ENCODE data around the gene MED27.

The MED27 gene

DNA sequence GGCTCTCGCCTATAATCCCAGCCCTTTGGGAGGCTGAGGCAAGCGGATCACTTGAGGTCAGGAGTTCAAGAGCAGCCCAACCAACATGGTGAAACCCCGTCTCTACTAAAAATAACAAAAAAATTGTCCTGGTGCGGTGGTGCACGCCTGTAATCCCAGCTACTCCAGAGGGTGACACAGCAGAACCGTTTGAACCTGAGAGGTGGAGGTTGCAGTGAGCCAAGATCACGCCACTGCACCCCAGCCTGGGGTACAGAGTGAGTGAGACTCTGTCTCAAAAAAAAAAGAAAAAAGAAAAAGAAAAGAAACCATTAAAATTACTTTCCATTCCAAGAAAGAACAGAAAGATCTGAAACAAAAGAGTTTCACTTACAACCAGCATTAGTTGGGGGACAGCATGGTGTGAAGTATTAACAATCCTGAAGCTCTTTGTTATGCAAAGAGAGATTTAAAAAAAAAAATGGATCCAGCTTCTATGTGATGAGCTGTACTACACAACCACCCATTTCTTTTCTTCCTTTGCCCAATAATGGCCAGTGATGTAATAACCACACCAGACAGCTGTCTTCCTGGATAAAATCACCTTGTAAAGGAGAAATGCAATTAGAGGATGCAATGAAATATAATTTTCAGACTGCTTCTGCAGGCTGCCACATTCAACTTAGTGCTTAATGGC is 76.9 kb downstream of the MED27 start:
- DNase-seq (ENCODE audit: low read depth in 2 of 2, low spot score in 1 of 2) = no peak

DNA sequence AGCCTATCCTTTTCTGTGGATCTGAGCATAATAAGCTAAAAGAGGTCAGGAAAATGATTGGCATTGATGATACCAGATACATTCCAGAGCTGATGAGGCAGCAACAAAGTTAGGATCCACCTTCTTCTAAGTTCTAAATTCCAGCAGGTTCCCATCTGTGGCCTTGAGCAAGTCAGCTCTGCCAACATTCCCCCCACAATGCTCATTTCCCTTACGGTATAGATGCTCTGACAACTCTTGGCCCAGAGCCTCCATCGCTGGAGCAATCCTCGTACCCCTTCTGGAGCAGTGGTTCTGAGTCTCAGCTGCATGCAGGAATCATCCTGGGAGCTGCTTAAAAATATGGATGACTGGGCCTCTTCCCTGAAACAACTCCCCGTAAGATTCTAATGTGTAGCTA is 78.1 kb downstream of the MED27 start:
- no peak for DNase-seq (ENCODE audit: low read depth in 2 of 2, low spot score in 1 of 2)

DNA sequence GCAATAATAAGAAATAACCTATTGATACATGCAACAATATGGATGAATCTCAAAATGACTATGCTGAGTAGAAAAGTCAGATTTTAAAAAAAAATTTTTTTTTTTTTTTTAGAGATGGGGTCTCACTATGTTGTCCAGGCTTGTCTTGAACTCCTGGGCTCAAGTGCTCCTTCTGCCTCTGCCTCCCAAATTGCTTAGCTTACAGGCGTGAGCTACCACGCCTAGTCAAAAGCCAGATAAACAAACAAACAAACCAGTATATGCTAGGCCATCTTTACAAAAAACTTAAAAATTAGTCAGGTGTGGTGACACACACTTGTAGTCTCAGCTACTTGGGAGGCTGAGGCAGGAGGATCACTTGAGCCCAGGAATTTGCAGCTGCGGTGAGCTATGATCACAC is 79.0 kb downstream of the MED27 start:
- DNase-seq (ENCODE audit: low read depth in 2 of 2, low spot score in 1 of 2) = no peak

DNA sequence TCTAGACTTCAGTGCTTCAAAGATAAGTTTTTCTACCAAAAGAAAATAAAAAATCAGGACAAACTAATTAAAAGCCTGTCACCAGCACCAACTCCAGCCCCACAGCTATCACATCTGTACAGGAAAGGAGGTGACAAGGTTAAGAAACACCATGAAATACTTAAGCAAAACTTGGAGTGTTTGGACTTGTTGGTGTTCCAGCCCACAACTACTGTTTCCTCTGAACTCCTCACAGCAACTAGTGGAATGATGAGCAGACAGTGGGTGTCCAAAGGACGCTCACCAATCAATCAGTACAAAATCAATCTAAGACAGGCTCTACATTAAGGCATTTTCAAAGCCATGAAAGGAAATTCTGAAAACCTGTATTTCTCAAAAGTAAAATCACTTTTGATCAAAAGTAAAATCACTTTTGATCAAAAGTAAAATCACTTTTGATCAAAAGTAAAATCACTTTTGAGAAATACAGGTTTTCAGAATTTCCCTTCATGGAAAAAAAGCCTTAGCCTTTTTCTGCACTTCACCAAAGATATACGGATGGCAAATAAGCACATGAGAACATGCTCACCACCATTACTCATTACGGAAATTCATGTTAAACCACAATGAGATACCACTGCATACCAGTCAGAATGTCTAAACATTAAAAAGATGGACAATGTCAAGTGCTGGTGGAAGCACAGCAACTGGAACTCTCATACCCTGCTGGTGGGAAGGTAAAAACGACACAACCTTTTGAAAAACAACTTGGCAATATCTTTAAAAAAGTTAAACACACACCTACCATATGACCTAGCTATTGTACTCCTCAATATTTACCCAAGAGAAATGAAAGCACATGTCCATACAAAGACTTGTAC is 79.7 kb downstream of the MED27 start:
- DNase-seq (ENCODE audit: low read depth in 2 of 2, low spot score in 1 of 2) = no peak

DNA sequence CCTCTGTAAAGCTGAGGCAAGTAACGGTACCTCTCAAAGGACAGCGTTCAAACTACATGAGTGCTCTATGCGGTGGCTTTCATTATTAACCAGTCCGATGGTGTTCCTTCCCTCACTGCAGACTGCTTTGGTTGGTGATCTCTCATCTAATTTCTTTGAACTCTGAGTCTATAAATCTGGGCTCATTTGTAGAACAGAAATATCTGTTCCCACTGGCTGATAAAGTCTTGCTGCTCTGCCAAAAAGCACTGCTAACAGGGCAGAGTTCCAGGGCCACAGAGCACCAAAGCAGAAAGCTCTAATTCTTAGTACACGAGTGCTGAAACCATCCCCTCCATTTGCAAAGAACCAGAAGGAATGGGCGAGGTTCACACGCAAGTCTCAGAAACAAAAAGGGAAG is 81.9 kb downstream of the MED27 start:
- no peak for DNase-seq (ENCODE audit: low read depth in 2 of 2, low spot score in 1 of 2)

DNA sequence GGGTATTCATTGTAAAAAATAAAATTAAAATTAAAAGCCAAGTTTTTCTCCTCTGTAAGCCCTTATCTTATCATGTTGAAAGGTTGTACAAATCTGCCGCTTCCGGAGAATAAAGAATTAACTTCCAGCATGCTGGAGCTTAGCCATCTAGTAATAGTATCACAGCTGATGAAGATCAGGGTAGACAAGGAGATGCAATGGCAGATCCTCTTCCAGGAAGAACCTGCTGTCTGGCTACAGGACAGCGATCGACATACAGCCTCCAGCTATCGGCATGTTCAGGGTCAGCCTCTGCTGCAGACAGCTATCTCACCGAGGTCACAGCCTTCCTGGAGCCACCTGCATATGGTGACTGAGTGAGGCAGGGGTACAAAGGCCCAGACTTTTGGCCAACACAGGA is 82.6 kb downstream of the MED27 start:
- DNase-seq (ENCODE audit: low read depth in 2 of 2, low spot score in 1 of 2) = no peak

DNA sequence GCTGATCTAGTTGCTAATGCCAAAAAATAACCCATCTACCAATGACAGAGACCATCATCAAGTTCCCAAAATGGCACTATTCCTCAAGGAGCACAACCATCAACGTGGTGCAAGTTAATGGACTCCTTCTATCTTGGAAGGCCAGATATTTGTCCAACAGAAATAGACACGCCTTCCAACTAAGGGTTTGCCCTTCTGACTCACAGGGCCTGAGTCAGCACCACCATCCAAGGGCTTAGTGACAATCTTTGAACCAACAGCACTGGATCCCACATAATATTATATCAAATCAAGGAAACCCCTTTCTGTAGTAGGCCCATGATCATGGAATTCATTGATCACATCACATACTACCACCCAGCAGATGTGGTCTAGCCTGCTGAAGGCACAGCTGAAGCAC is 84.3 kb downstream of the MED27 start:
- no peak for DNase-seq (ENCODE audit: low read depth in 2 of 2, low spot score in 1 of 2)

DNA sequence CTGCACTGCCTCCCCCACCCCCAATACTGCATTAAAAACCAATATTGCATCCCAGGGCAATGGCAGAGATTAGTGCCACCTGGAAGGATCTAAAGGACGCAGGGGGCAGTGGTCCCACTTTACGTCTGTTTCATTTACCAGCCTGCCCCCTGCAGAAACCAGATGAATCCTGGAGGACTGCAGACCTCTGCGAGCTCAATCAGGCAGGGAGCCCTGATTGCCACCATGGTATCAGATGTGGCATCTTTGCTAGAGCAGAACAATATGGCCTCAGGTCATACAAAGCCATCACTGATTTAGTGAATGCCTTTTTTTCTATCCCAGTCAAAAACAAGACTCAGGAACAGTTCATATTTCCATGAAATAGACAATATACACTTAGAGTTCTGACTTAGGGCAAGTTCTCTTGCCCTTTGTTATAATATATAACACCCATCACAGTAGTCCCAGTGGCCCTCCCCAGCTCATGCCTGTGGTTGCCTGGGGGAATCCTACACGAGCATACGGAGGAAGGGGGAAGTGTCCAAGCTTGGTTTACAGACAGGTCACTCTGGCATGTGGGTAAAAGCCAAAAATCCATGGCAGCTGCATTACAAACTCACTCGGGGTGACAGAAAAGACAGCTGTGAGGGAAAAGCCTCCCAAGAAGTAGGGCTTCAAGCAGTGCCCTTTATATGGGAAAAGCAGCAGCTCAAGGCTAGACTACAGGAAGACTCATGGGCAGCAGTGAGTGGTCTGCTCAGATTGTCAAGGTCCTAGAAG is 85.1 kb downstream of the MED27 start:
- DNase-seq (ENCODE audit: low read depth in 2 of 2, low spot score in 1 of 2) = no peak

DNA sequence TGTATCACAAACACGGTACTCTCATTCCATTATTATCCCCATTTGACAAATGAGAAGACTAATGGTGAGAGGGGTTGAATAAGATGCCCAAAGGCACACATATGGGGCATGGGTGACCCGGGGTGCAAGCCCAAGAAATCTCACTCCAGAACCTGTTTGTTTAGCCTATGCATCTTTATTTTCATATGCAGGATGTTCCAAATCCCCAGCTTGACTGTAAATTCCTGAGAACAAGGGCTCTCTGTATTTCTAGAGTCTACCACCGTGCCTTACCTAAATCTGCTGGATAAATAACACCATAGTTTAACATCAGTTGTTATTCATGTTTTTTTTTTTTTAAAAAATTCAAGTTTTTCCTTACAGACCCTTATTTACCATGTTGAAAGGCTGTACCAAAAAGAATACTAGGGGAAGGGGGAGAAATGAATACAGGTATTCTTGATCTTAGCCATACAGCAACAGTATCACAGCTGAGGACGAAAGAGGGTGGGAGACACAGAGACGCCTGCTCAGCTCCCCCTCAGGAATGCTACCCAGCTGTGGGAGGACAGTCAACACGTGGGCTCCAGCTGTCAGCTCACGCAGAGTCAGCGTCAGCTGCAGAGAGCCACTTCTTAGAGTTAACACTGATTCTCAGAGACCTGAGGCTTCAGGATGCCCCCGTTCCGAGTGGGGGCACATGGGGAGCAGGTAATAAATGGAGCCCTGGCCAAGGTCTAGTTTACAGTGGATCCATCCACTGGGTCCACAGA is 86.6 kb downstream of the MED27 start:
- no peak for DNase-seq (ENCODE audit: low read depth in 2 of 2, low spot score in 1 of 2)

DNA sequence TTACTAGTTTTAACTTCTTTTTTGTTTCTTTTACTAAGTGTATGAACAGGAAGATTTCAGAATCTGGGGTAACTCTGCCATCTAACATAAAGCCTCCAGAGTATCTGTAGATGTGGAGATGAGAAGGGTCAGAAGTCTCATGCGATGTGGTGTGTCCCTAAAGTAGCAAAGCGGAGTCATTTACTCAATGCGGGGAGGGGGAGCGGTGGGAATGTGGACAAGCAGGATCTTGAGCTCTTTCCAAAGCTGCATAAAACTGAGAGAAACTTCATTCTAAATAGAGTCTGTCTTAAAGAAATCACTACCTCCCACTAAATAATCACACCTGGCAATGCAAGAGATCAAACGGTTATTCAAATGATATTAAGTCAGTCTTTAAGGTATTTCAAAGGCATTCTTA is 92.4 kb downstream of the MED27 start:
- DNase-seq (ENCODE audit: low read depth in 2 of 2, low spot score in 1 of 2) = no peak

DNA sequence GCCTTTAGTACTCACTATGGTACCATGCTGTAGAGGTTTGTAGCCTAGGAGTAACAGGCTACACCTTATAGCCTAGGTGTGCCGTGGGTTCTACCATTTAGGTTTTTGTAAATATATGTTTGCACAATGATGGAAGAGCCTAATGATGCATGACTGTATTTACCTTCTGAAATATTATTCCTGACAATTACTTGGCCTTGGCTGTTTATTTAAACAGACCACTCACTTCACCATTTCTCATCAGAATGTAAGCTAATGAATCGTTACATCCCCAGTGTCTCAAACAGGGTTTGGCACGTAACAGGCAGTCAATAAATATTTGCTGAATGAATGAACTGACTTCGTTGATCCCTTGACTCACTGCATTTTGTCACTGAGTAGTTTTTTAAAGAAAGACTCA is 93.1 kb downstream of the MED27 start:
- no peak for DNase-seq (ENCODE audit: low read depth in 2 of 2, low spot score in 1 of 2)

DNA sequence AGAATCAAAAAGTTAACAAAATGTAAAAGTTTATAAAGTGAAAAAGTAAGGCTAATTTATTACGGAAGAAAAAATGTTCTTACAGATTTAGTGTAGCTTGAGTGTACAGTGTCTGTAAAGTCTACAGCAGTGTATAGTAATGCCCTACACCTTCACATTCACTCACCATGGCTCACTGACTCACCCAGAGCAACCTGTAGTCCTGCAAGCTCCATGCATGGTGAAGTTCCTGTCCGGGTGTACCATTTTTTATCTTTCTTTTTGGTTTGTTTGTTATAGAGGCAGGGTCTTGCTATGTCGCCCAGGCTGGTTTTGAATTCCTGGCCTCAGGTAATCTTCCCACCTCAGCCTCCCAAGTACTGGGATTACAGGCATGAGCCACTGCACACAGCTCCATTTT is 93.6 kb downstream of the MED27 start:
- DNase-seq (ENCODE audit: low read depth in 2 of 2, low spot score in 1 of 2) = no peak

DNA sequence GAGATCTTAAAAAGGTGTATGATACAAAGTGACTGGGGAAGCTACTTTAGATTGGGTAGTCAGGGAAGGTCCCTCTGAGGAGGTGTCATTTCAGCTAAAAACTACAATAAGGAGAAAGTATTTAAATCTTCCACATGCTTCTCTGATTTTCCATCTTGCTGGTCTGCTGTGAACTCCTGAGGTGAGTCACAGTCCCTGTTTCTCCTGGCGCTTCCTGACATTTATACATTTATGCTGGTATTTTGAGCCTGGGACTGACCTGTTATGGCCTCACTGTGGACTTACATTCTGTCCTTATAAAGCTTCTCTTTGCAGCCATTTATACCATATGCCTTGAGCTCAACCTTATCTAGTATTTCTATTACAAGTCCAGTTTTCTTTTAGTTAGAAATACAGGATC is 95.1 kb downstream of the MED27 start:
- no peak for DNase-seq (ENCODE audit: low read depth in 2 of 2, low spot score in 1 of 2)

DNA sequence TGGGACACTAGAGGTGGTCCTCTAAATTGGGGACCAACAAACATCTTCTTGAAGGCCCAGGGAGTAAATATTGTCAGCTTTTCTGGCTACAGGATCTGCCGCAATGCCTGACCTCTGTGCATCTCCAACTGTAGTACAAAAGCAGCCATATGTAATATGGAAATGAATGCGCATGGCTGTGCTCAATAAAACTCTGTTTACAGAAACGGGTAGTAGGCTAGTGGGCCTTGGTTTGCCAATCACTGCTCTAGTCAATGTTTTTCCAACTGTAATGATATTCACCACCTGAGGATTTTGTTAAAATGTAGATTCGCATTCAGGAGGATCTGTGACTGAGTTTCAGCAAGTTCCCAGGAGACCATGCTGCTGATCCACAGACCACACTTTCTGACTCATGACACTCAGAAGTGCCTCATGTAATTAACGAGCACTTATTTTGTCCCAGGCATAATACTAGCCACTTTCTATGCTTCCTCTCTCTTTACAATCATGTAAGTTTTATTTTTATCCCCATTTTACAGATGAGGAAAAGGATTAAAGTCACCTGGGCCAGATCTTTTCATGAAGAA is 96.9 kb downstream of the MED27 start:
- no peak for DNase-seq (ENCODE audit: low read depth in 2 of 2, low spot score in 1 of 2)

DNA sequence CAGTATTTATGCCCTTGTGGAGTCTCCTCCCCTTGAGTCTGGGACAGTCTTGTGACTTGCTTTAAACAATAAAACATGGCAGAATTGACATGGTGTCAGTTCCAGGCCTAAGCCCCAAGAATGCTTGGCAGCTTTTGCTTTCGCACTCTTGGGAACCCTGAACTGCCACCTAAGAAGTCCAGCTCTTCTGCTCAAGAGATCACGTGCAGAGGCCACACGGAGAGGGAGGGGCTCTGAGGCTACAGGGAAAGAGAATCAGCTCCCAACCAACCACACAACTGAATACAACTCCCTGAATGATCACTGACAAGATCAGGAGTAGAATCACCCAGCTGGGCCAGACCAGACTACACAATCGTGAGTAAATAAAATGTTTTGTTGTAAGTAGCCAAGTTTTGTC is 97.6 kb downstream of the MED27 start:
- no peak for DNase-seq (ENCODE audit: low read depth in 2 of 2, low spot score in 1 of 2)

DNA sequence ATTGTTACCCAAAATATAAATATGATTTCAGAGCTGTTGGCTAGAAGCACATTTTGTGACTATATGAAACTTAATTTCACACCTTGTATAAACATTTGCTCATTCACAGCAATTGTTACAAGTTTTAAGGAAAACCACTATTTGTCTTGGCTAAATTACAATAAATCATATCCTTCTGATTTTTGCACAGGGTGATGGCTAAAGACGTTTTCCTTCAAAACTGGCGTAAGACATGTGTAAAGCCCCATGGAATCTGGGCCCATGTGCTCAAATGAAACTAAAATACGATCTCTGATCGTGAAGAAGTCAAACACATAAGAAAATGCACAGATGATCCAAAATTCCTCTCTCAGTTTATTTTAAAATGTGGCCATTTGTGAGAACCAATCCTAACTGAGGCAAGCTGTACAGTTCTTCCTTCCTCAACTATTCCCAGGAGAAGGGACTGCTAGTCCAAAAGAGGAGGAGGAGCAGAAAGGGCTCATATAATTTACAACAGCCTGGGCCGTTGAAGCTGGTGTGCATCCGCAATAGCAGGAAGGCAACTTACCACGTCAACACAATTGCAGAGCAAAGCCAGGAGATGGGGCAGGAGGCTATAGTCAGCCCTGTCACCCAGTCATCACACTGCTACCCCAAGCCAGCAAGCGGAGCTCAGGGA is 98.4 kb downstream of the MED27 start:
- DNase-seq (ENCODE audit: low read depth in 2 of 2, low spot score in 1 of 2) = no peak

DNA sequence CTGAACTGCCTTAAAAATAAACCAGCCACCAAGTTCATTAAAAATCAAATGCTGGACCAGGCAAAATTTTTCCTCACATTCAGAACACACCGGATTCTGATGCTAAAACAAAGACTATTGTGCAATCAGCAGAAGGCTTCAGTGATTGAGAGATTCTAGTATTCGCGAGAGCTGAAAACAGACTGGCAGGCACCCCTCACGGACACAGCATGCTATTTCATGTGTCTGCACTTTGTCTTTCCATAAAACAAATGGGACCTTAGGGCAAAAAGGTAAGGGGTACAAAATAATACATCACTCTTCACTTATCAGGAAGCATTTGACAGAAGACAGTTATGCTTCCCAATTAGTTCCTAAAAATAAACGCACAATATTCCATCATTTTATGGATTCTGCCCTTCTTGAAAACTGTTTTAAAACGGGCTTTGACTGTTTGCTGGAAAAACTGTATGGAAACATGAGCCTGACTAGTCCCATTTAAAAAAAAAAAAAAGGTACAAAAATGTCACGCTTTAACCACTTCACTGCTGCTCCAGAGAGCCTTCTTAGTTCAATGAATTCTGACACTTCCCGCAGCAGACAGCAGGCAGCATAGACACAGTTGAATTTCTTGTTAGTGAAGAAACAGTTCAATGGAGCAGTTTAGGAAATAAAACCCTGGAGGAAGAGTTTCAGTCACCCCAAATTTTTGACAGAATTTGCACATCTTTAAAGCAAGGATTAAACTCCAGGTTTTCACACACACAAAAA is 99.2 kb downstream of the MED27 start:
- DNase-seq (ENCODE audit: low read depth in 2 of 2, low spot score in 1 of 2) = no peak

DNA sequence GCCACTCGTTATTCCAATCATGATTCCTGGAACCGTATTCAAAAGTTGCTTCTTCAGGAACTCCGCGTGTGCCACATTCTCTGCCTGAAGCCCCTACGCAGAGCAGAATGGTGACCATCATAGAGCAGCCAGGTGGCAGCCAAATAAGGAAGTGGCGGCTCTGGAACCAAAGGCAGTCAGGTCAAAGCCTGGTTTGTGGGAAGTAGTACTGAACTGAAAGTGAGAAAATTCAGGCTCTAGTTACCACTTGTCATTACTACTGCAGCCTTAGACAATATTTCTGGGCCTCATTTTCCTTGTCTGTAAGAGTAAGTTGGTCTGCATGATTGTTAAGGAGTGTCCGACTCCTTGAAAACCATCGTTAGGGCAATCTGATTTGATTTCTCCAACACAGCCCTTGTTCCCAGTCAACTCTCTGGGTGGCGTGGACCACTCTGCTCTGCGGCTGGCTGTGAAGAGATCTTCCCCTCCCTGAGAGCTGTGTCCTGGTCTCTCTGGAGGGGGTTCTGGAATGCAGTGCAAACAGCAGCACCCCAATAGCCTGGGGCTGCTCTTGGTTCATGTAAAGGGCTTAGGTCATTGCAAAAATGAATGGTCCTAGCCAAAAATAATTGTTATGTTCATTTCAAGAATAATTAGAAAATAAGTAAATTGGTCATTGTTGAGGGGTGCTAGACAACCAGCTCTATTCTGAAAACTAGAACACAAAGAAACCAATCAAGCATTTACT is 102.4 kb downstream of the MED27 start:
- no peak for DNase-seq (ENCODE audit: low read depth in 2 of 2, low spot score in 1 of 2)
